Measurements from ENCODE around the gene AAK1.

Gene AAK1

GRCh38 chr2:69491864-69492263, 151.7 kb downstream of the AAK1 start:
- TF ChIP-seq CTCF (IDR thresholded peaks at IDR 0.05; ENCODE audit: extremely low read depth, insufficient read depth, missing control alignments), result no peak
- in situ Hi-C loops (cut with MboI; ENCODE audit: low pct_unique_long_range_greater_than_20kb, low sequenced_read_pairs, unreplicated experiment), result no loop called here
- no peak for DNase-seq (ENCODE audit: low spot score)

- in situ Hi-C loops (cut with MboI; ENCODE audit: low pct_unique_long_range_greater_than_20kb, low sequenced_read_pairs, unreplicated experiment), result no loop called here
- no peak for DNase-seq (ENCODE audit: low spot score)
- TF ChIP-seq CTCF (IDR thresholded peaks at IDR 0.05; ENCODE audit: extremely low read depth, insufficient read depth, missing control alignments), result no peak
These were observed 153.1 kb downstream of the AAK1 start for GRCh38 chr2:69490486-69490885.

- DNase-seq (ENCODE audit: low spot score), result no peak
- TF ChIP-seq CTCF (IDR thresholded peaks at IDR 0.05; ENCODE audit: extremely low read depth, insufficient read depth, missing control alignments), result no peak
- in situ Hi-C loops (cut with MboI; ENCODE audit: low pct_unique_long_range_greater_than_20kb, low sequenced_read_pairs, unreplicated experiment), result no loop called here
These were observed 153.7 kb downstream of the AAK1 start for GRCh38 chr2:69489793-69490192.

GRCh38 chr2:69483696-69484095, 159.8 kb downstream of the AAK1 start:
- in situ Hi-C loops (cut with MboI; ENCODE audit: low pct_unique_long_range_greater_than_20kb, low sequenced_read_pairs, unreplicated experiment), result no loop called here
- TF ChIP-seq CTCF (IDR thresholded peaks at IDR 0.05; ENCODE audit: extremely low read depth, insufficient read depth, missing control alignments), result no peak
- no peak for DNase-seq (ENCODE audit: low spot score)

GRCh38 chr2:69483024-69483423, 160.5 kb downstream of the AAK1 start:
- TF ChIP-seq CTCF (IDR thresholded peaks at IDR 0.05; ENCODE audit: extremely low read depth, insufficient read depth, missing control alignments), result no peak
- in situ Hi-C loops (cut with MboI; ENCODE audit: low pct_unique_long_range_greater_than_20kb, low sequenced_read_pairs, unreplicated experiment), result no loop called here

GRCh38 chr2:69482471-69482870, 161.1 kb downstream of the AAK1 start:
- DNase-seq (ENCODE audit: low spot score), result no peak
- TF ChIP-seq CTCF (IDR thresholded peaks at IDR 0.05; ENCODE audit: extremely low read depth, insufficient read depth, missing control alignments), result no peak
- in situ Hi-C loops (cut with MboI; ENCODE audit: low pct_unique_long_range_greater_than_20kb, low sequenced_read_pairs, unreplicated experiment), result no loop called here

More at GRCh38 chr2:69483024-69483423, 160.5 kb downstream of the AAK1 start:
- DNase-seq (ENCODE audit: low spot score), result no peak

GRCh38 chr2:69481421-69481820, 162.1 kb downstream of the AAK1 start:
- no peak for DNase-seq (ENCODE audit: low spot score)
- in situ Hi-C loops (cut with MboI; ENCODE audit: low pct_unique_long_range_greater_than_20kb, low sequenced_read_pairs, unreplicated experiment), result no loop called here
- no peak for TF ChIP-seq CTCF (IDR thresholded peaks at IDR 0.05; ENCODE audit: extremely low read depth, insufficient read depth, missing control alignments)
